Measurements from ENCODE around the gene GGCT.

DNA sequence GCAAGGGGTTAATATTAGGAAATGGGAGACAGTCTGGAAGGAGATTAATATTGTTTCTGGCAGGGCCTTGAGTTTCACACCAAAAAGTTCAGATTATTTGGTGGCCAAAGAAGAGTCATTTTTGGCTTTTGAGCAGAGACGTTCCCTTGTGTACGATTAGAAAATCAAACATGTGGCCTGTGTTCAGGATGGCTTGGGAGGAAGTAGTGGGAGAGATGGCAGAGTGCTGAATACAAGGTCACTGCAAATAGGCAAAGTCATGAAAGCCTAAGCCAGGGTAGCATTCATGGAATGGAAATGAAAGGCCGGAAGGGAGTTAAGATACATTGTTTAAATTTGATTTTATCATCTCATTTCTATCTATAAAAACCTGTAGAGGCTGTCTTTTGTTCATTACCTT lies 9.5 kb upstream of the GGCT start:
- TF ChIP-seq, protein P1, sequence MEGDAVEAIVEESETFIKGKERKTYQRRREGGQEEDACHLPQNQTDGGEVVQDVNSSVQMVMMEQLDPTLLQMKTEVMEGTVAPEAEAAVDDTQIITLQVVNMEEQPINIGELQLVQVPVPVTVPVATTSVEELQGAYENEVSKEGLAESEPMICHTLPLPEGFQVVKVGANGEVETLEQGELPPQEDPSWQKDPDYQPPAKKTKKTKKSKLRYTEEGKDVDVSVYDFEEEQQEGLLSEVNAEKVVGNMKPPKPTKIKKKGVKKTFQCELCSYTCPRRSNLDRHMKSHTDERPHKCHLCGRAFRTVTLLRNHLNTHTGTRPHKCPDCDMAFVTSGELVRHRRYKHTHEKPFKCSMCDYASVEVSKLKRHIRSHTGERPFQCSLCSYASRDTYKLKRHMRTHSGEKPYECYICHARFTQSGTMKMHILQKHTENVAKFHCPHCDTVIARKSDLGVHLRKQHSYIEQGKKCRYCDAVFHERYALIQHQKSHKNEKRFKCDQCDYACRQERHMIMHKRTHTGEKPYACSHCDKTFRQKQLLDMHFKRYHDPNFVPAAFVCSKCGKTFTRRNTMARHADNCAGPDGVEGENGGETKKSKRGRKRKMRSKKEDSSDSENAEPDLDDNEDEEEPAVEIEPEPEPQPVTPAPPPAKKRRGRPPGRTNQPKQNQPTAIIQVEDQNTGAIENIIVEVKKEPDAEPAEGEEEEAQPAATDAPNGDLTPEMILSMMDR (IDR thresholded peaks at IDR 0.05), result no peak
- no peak for TF ChIP-seq POLR2A (IDR thresholded peaks at IDR 0.05)
